ENCODE measurements around the gene DHPS. TPM values are rescaled to one million over a fixed set of nuclear protein-coding genes. Genes with fewer than 3 reads are reported as not detected.
A peak's percentile ranks its signal among the peaks of the same experiment; 100 is the strongest.

The DHPS gene
- total and polyA plus RNA-seq, 2 of the 13 experiments (the other 11 are each of a cell fraction or from before 2014, with no cell fraction given), result 43.3 to 84.3 TPM

- TF ChIP-seq ZUFSP (CRISPR knock-in tag; IDR thresholded peaks at IDR 0.05; ENCODE audit: borderline replicate concordance) (no peak), ZBTB42 (CRISPR knock-in tag; IDR thresholded peaks at IDR 0.05) (peak; percentile 67; the same call in 1 of the 2 replicates), UBTF (CRISPR knock-in tag; IDR thresholded peaks at IDR 0.05) (peak; percentile 84), HOXA3 (CRISPR knock-in tag; IDR thresholded peaks at IDR 0.05) (peak; percentile 77), JUNB (CRISPR knock-in tag; IDR thresholded peaks at IDR 0.05; ENCODE audit: borderline replicate concordance) (peak; percentile 54), TERF1 (CRISPR knock-in tag; IDR thresholded peaks at IDR 0.05) (peak; percentile 39; the same call in 1 of the 2 replicates), MED8 (CRISPR knock-in tag; IDR thresholded peaks at IDR 0.05; ENCODE audit: insufficient replicate concordance) (peak; percentile 9), KDM2A (CRISPR knock-in tag; IDR thresholded peaks at IDR 0.05; ENCODE audit: borderline replicate concordance, low read depth) (peak; percentile 97), KAT7 (CRISPR knock-in tag; IDR thresholded peaks at IDR 0.05; ENCODE audit: borderline replicate concordance) (no peak), TAF1 (CRISPR knock-in tag; IDR thresholded peaks at IDR 0.05) (peak; percentile 83), AHR (CRISPR knock-in tag; IDR thresholded peaks at IDR 0.05) (peak; percentile 77; the same call in 1 of the 2 replicates), NFE2L1 (CRISPR knock-in tag; IDR thresholded peaks at IDR 0.05; ENCODE audit: borderline replicate concordance) (no peak), ELF3 (CRISPR knock-in tag; IDR thresholded peaks at IDR 0.05) (peak; percentile 36; the same call in 1 of the 2 replicates), ZNF44 (CRISPR knock-in tag; IDR thresholded peaks at IDR 0.05) (0 out of 2 replicates have a peak, but pooled peaks have one; percentile 52)
Observed at GRCh38 chr19:12681074-12681987, at the start of gene DHPS (continued).
